Activated naive CD4-positive, alpha-beta T cell treated with anti-CD3 and anti-CD28 coated beads, Interleukin-2, amount 10 ng/mL, durations not matched to agents 7 days and 5 days (primary cell): ENCODE data around the gene GRAMD2A.

Experiments
- CTCF ChIA-PET: fragments of 350-600 bp; sonication (Branson Sonifier 250); formaldehyde crosslinking; loops from one replicate; lab custom pipeline; 2021; ENCODE audit warnings: antibody characterized with exemption; lab: Charles Lee
- DNase-seq: peaks from one replicate; pipeline ENCODE4 v3.0.0-alpha.2; 2020
- H3K27ac Mint-ChIP-seq: one replicate; pipeline ENCODE4 v1.8.0; 2021; ENCODE audit warnings: mild to moderate bottlenecking, moderate library complexity, mixed read lengths
- H3K27me3 Mint-ChIP-seq: one replicate; pipeline ENCODE4 v1.8.0; 2021; ENCODE audit warnings: mild to moderate bottlenecking, mixed read lengths
- H3K36me3 Mint-ChIP-seq: one replicate; pipeline ENCODE4 v1.8.0; 2021; ENCODE audit warnings: mixed read lengths
- H3K4me1 Mint-ChIP-seq: one replicate; pipeline ENCODE4 v1.8.0; 2021; ENCODE audit warnings: mixed read lengths
- H3K4me3 Mint-ChIP-seq: one replicate; pipeline ENCODE4 v1.8.0; 2021; ENCODE audit warnings: mild to moderate bottlenecking, moderate library complexity, mixed read lengths
- H3K9me3 Mint-ChIP-seq: one replicate; pipeline ENCODE4 v1.8.0; 2021; ENCODE audit warnings: mixed read lengths

Gene GRAMD2A

GRCh38 chr15:72230197-72231065, 32.8 kb upstream of the GRAMD2A start:
- DNase-seq, result peak; percentile 87
- Mint-ChIP-seq H3K27me3 (no peaks in the 10 kb centered on the region), H3K27ac (peak overlapping the region; percentile 96), H3K36me3 (peaks cover 38% of the 10 kb centered on the region), H3K4me1 (peaks cover 56% of the 10 kb centered on the region), H3K4me3 (peak overlapping the region; percentile 96), H3K9me3 (no peaks in the 10 kb centered on the region)
- CTCF ChIA-PET, result interaction anchor here (1.4 kb wide), 1 partner anchor 43 kb away, joined by 3 read pairs; no protein-coding TSS in a partner anchor

- H3K9me3 Mint-ChIP-seq, result no peaks in the 10 kb centered on the region
- peaks cover 55% of the 10 kb centered on the region for H3K4me1 Mint-ChIP-seq
- CTCF ChIA-PET, result interaction anchor here (1.4 kb wide), 1 partner anchor 43 kb away, joined by 3 read pairs; no protein-coding TSS in a partner anchor
- H3K27ac Mint-ChIP-seq, result peak overlapping the region; percentile 93
- no peak for DNase-seq
- peaks cover 41% of the 10 kb centered on the region for H3K36me3 Mint-ChIP-seq
- no peaks in the 10 kb centered on the region for H3K27me3 Mint-ChIP-seq
- H3K4me3 Mint-ChIP-seq, result peak overlapping the region; percentile 96
These were observed 32.3 kb upstream of the GRAMD2A start for GRCh38 chr15:72229947-72230196.

DNA sequence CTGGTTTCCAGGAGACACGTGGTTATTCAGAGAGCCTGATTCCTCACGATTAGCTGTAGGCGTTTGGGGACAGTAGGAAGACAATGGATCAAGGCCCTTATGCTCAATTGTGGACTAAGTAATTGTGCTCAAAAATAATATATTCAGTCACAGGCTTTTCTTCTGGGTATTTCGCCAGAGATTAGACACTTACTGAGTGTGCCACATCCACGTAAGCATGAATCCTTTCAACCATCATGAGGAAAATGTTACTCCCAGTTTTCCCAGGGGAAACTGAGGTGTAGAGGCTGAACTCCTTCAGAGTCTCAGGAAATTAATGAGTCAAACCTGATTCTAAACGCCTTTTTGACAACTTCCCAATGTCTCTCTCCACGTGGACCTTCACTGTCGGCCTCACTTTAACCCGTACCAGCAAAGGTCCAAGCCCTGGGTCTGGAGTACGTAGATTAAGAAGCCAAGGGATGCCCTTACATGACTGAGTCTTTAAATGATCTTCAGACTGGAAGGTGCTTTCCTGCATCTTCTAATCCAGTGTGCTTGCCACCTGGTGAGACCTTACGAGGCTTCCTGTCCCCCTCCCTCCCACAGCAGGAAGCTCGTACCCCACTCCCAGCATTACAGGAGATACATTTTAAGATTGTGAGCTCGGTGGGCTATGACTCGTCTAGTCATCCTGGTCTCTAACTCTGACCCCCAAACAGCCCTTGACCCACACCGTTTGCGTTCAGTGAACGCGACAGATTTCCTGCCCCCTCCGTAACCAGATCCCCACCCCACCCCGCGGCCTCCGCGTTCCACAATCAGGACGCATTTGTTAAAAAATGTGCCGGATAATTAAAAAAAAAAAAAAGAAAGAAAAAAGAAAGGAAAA, 31.7 kb upstream of the GRAMD2A start:
- Mint-ChIP-seq H3K4me1 (peaks cover 56% of the 10 kb centered on the region), H3K9me3 (no peaks in the 10 kb centered on the region), H3K27me3 (no peaks in the 10 kb centered on the region), H3K27ac (peak overlapping the region; percentile 93), H3K4me3 (peak overlapping the region; percentile 96), H3K36me3 (peaks cover 43% of the 10 kb centered on the region)
- CTCF ChIA-PET, result interaction anchor here (1.4 kb wide), 1 partner anchor 44 kb away, joined by 3 read pairs; no protein-coding TSS in a partner anchor
- peak; percentile 53 for DNase-seq

- H3K27ac Mint-ChIP-seq, result peak overlapping the region; percentile 93
- H3K27me3 Mint-ChIP-seq, result no peaks in the 10 kb centered on the region
- peaks cover 57% of the 10 kb centered on the region for H3K36me3 Mint-ChIP-seq
- DNase-seq, result no peak
- peaks cover 63% of the 10 kb centered on the region for H3K4me1 Mint-ChIP-seq
- no peaks in the 10 kb centered on the region for H3K9me3 Mint-ChIP-seq
- CTCF ChIA-PET, result interaction anchor here (1.0 to 2.6 kb wide), 7 partner anchors 9 to 46 kb away, joined by 3 to 16 read pairs (median 8); no protein-coding TSS in a partner anchor
- peak overlapping the region; percentile 96 for H3K4me3 Mint-ChIP-seq
These were observed 30.1 kb upstream of the GRAMD2A start for GRCh38 chr15:72227720-72228119.

- H3K27me3 Mint-ChIP-seq, result no peaks in the 10 kb centered on the region
- H3K36me3 Mint-ChIP-seq, result peaks cover 62% of the 10 kb centered on the region
- peaks cover 63% of the 10 kb centered on the region for H3K4me1 Mint-ChIP-seq
- peak overlapping the region; percentile 96 for H3K4me3 Mint-ChIP-seq
- CTCF ChIA-PET, result interaction anchor here (0.8 to 2.6 kb wide), 14 partner anchors 9 to 557 kb away, joined by 3 to 17 read pairs (median 4); no protein-coding TSS in a partner anchor
- DNase-seq, result peak; percentile 39
- H3K9me3 Mint-ChIP-seq, result no peaks in the 10 kb centered on the region
- H3K27ac Mint-ChIP-seq, result peak overlapping the region; percentile 93
These were observed 29.6 kb upstream of the GRAMD2A start for GRCh38 chr15:72227192-72227586.

DNA sequence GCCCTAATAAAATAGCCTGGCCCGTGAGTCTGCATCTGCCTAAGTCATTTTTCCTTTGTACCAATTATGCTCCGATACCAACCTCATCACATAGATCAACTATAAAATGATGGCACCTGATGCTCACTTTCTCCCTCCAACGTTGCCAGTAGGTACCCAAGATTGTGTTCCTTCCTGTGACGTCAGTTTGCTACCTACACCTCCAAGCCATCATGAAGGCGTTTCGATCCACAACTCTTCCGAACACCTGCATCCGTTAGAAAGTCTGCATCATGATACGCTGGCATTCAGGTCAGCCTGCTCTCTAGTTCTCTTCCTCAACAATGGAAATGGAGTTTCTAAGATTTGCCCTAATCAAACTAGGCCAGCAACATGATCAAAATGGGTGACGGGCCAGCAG, 25.7 kb upstream of the GRAMD2A start:
- Mint-ChIP-seq H3K9me3 (no peaks in the 10 kb centered on the region), H3K36me3 (peaks cover 78% of the 10 kb centered on the region), H3K4me1 (peaks cover 72% of the 10 kb centered on the region), H3K4me3 (no peak overlapping the region), H3K27ac (peak overlapping the region; percentile 28), H3K27me3 (no peaks in the 10 kb centered on the region)
- no peak for DNase-seq
- CTCF ChIA-PET, result interaction anchor here (1.1 kb wide), 1 partner anchor 62 kb away, joined by 3 read pairs; no protein-coding TSS in a partner anchor

DNA sequence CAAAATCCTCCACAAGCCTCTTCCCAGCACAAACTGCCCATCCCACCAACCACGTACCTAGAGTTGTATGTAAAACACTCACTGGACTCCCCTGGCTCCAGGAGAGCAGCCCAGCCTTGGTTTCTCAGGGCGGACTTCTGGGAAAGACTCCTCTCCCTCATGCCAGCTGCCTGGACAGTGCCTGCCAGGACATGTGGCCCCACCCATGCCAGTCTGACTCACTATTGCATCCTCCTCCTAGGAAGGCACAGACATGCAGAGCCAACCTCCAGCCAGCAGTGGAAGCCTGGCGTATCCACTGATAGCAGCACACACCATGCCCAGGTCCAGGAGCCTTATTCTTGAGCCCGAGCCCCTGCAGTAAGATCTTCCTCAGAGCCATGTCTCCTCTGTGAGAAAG, 24.8 kb upstream of the GRAMD2A start:
- CTCF ChIA-PET, result interaction anchor here (1.1 kb wide), 1 partner anchor 63 kb away, joined by 3 read pairs; no protein-coding TSS in a partner anchor
- Mint-ChIP-seq H3K27ac (peak overlapping the region; percentile 60), H3K27me3 (no peaks in the 10 kb centered on the region), H3K4me3 (no peak overlapping the region), H3K36me3 (peaks cover 80% of the 10 kb centered on the region), H3K4me1 (peaks cover 65% of the 10 kb centered on the region), H3K9me3 (no peaks in the 10 kb centered on the region)
- no peak for DNase-seq

GRCh38 chr15:72220687-72221086, 23.1 kb upstream of the GRAMD2A start:
- no peak overlapping the region for H3K4me3 Mint-ChIP-seq
- H3K27ac Mint-ChIP-seq, result no peak overlapping the region
- peaks cover 76% of the 10 kb centered on the region for H3K36me3 Mint-ChIP-seq
- DNase-seq, result no peak
- H3K27me3 Mint-ChIP-seq, result no peaks in the 10 kb centered on the region
- H3K4me1 Mint-ChIP-seq, result peaks cover 50% of the 10 kb centered on the region
- CTCF ChIA-PET, result interaction anchor here (1.2 kb wide), 1 partner anchor 21 kb away, joined by 4 read pairs; no protein-coding TSS in a partner anchor
- H3K9me3 Mint-ChIP-seq, result no peaks in the 10 kb centered on the region

- Mint-ChIP-seq H3K36me3 (peaks cover 70% of the 10 kb centered on the region), H3K27ac (no peak overlapping the region), H3K4me3 (no peak overlapping the region), H3K9me3 (no peaks in the 10 kb centered on the region), H3K27me3 (no peaks in the 10 kb centered on the region), H3K4me1 (peaks cover 25% of the 10 kb centered on the region)
- CTCF ChIA-PET, result interaction anchor here (4.6 kb wide), 1 partner anchor 9 kb away, joined by 17 read pairs; no protein-coding TSS in a partner anchor
- DNase-seq, result no peak
These were observed 19.6 kb upstream of the GRAMD2A start for GRCh38 chr15:72217216-72217615.

DNA sequence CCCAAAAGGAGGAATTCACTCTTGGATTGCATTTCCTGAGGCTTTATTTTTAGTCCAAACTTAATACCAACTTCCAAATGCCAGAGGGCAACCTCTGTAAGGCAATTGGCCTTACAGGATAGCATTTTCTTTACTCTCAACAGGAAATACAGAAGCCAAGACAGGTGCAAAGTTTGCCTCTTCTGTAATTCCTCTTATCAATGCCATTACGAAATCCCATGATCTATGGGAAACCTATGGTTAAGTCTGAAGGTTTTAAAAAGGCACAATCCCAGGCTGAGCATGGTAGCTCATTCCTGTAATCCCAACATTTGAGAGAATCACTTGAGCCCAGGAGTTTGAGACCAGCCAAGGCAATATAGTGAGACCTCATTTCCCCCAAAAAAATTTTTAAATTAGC, 18.5 kb upstream of the GRAMD2A start:
- no peak overlapping the region for H3K27ac Mint-ChIP-seq
- H3K27me3 Mint-ChIP-seq, result no peaks in the 10 kb centered on the region
- H3K9me3 Mint-ChIP-seq, result no peaks in the 10 kb centered on the region
- peaks cover 15% of the 10 kb centered on the region for H3K4me1 Mint-ChIP-seq
- DNase-seq, result no peak
- CTCF ChIA-PET, result interaction anchor here (1.0 to 4.6 kb wide), 3 partner anchors 10 to 15 kb away, joined by 3 to 17 read pairs (median 4); no protein-coding TSS in a partner anchor
- peaks cover 70% of the 10 kb centered on the region for H3K36me3 Mint-ChIP-seq
- no peak overlapping the region for H3K4me3 Mint-ChIP-seq

DNA sequence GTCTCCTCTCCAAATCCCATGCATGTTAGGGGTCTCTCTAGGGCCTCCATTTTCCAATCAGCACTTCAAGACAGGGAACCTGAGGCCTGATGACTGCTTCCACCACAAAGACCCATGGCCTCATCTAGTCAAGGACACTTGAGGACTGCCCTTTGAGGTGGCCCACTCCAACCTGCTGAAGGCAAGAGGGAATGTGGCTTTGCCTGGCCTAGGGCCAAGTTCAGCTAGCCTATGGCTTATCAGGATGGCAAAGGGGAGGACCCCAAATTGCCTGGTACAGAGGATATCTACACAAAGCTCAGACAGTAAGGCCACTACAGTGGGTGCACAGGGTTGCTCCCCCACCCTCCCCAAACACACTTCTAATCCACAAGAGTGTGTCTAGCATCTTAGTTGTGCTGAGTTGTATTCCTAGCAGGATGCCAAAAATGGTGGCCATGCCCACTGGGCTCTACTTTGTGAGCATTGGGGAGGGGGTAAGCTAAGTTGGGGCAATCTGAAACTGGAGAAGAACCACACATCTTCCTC, 10.0 kb upstream of the GRAMD2A start:
- DNase-seq, result no peak
- no peaks in the 10 kb centered on the region for H3K9me3 Mint-ChIP-seq
- CTCF ChIA-PET, result no interaction called here
- H3K27me3 Mint-ChIP-seq, result no peaks in the 10 kb centered on the region
- no peak overlapping the region for H3K4me3 Mint-ChIP-seq
- peaks cover 4% of the 10 kb centered on the region for H3K4me1 Mint-ChIP-seq
- peaks cover 83% of the 10 kb centered on the region for H3K36me3 Mint-ChIP-seq
- no peak overlapping the region for H3K27ac Mint-ChIP-seq

DNA sequence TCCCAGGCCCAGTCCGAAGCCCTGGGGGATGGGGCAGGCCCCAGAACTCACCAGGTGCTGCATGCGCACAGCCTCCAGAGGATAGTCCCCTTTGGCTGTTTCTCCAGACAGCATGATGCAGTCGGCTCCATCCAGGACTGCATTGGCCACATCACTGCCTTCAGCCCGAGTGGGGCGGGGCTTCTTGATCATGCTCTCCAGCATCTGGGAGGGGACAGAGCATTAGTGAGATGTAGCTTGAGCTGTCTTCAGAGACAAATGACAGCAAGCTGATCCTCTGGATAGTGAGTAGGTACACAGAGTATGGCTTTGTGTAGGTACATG, 9.1 kb upstream of the GRAMD2A start:
- peaks cover 4% of the 10 kb centered on the region for H3K4me1 Mint-ChIP-seq
- CTCF ChIA-PET, result interaction anchor here (1.3 to 1.4 kb wide), 2 partner anchors 9 to 20 kb away, joined by 3 read pairs; no protein-coding TSS in a partner anchor
- H3K27me3 Mint-ChIP-seq, result no peaks in the 10 kb centered on the region
- DNase-seq, result no peak
- H3K4me3 Mint-ChIP-seq, result no peak overlapping the region
- H3K36me3 Mint-ChIP-seq, result peaks cover 82% of the 10 kb centered on the region
- H3K27ac Mint-ChIP-seq, result no peak overlapping the region
- no peaks in the 10 kb centered on the region for H3K9me3 Mint-ChIP-seq

- no peaks in the 10 kb centered on the region for H3K9me3 Mint-ChIP-seq
- peaks cover 82% of the 10 kb centered on the region for H3K36me3 Mint-ChIP-seq
- no peak for DNase-seq
- CTCF ChIA-PET, result interaction anchor here (1.3 to 1.4 kb wide), 2 partner anchors 9 to 20 kb away, joined by 3 read pairs; no protein-coding TSS in a partner anchor
- no peak overlapping the region for H3K4me3 Mint-ChIP-seq
- H3K4me1 Mint-ChIP-seq, result peaks cover 4% of the 10 kb centered on the region
- no peaks in the 10 kb centered on the region for H3K27me3 Mint-ChIP-seq
- H3K27ac Mint-ChIP-seq, result no peak overlapping the region
These were observed 8.5 kb upstream of the GRAMD2A start for GRCh38 chr15:72205896-72206676.
